Activated naive CD4-positive, alpha-beta T cell (primary cell): ENCODE results near the gene GLB1L3.

Experiments used
- DNase-seq, 4 experiments: peaks; one replicate each; lab custom pipeline; 2025; lab: John Stamatoyannopoulos, UW

Gene GLB1L3

GRCh38 chr11:134275534-134276395 lies at the start of gene GLB1L3:
TSS of gene GLB1L3 (plus strand) at chr11:134276379. CDS start at chr11:134276741, 362 bp downstream.
- DNase-seq = peak; percentile 24 to 71 (median 49)

GRCh38 chr11:134226806-134227325 lies 49.3 kb upstream of the GLB1L3 start:
- no peak for DNase-seq

- DNase-seq = no peak
Measured at GRCh38 chr11:134228625-134229024, 47.6 kb upstream of the GLB1L3 start.

- DNase-seq = no peak
Measured at GRCh38 chr11:134229126-134229790, 46.9 kb upstream of the GLB1L3 start.

- DNase-seq = no peak
Measured at GRCh38 chr11:134230339-134230738, 45.8 kb upstream of the GLB1L3 start.

- DNase-seq = no peak
Measured at GRCh38 chr11:134231958-134232659, 44.1 kb upstream of the GLB1L3 start.

- DNase-seq = no peak
Measured at GRCh38 chr11:134233729-134234179, 42.4 kb upstream of the GLB1L3 start.

- DNase-seq = no peak
Measured at GRCh38 chr11:134235399-134235798, 40.8 kb upstream of the GLB1L3 start.

- DNase-seq = no peak
Measured at GRCh38 chr11:134236834-134237556, 39.2 kb upstream of the GLB1L3 start.

GRCh38 chr11:134237557-134237922 lies 38.6 kb upstream of the GLB1L3 start:
- DNase-seq = no peak

GRCh38 chr11:134238956-134239355 lies 37.2 kb upstream of the GLB1L3 start:
- no peak for DNase-seq

- DNase-seq = no peak
Measured at GRCh38 chr11:134240592-134240991, 35.6 kb upstream of the GLB1L3 start.

- no peak for DNase-seq
Measured at GRCh38 chr11:134242376-134242775, 33.8 kb upstream of the GLB1L3 start.

- DNase-seq = no peak
Measured at GRCh38 chr11:134243913-134244312, 32.3 kb upstream of the GLB1L3 start.

- DNase-seq = no peak
Measured at GRCh38 chr11:134244593-134244992, 31.6 kb upstream of the GLB1L3 start.

- DNase-seq = no peak
Measured at GRCh38 chr11:134245434-134245833, 30.7 kb upstream of the GLB1L3 start.

- no peak for DNase-seq
Measured at GRCh38 chr11:134246100-134246499, 30.1 kb upstream of the GLB1L3 start.

GRCh38 chr11:134246678-134247077 lies 29.5 kb upstream of the GLB1L3 start:
- no peak for DNase-seq

- no peak for DNase-seq
Measured at GRCh38 chr11:134248910-134249480, 27.2 kb upstream of the GLB1L3 start.

- no peak for DNase-seq
Measured at GRCh38 chr11:134250246-134250645, 25.9 kb upstream of the GLB1L3 start.

GRCh38 chr11:134250675-134251074 lies 25.5 kb upstream of the GLB1L3 start:
- DNase-seq = no peak
